ENCODE results near the gene PLA2G4F.
A peak's percentile ranks its signal among the peaks of the same experiment; 100 is the strongest.

PLA2G4F gene

GRCh38 chr15:42165106-42165505 lies 8.7 kb upstream of the PLA2G4F start:
- DNase-seq (ENCODE audit: low read depth) = peak; percentile 51

- DNase-seq (ENCODE audit: low read depth) = no peak
These were observed 7.6 kb upstream of the PLA2G4F start for GRCh38 chr15:42163947-42164550.

GRCh38 chr15:42163291-42163690 lies 6.9 kb upstream of the PLA2G4F start:
- no peak for DNase-seq (ENCODE audit: low read depth)

- no peak for DNase-seq (ENCODE audit: low read depth)
These were observed 3.7 kb upstream of the PLA2G4F start for GRCh38 chr15:42160136-42160535.

GRCh38 chr15:42159381-42160015 lies 3.1 kb upstream of the PLA2G4F start:
- DNase-seq (ENCODE audit: low read depth) = no peak

- no peak for DNase-seq (ENCODE audit: low read depth)
These were observed 2.5 kb upstream of the PLA2G4F start for GRCh38 chr15:42158941-42159340.

GRCh38 chr15:42157981-42158765 lies 1.7 kb upstream of the PLA2G4F start:
- DNase-seq (ENCODE audit: low read depth) = peak; percentile 65

- DNase-seq (ENCODE audit: low read depth) = no peak
These were observed 945 bp upstream of the PLA2G4F start for GRCh38 chr15:42157381-42157780.

GRCh38 chr15:42155546-42156242 lies 742 bp downstream of the PLA2G4F start:
- no peak for DNase-seq (ENCODE audit: low read depth)

- DNase-seq (ENCODE audit: low read depth) = no peak
These were observed 1.5 kb downstream of the PLA2G4F start for GRCh38 chr15:42154956-42155355.

- DNase-seq (ENCODE audit: low read depth) = no peak
These were observed 2.1 kb downstream of the PLA2G4F start for GRCh38 chr15:42154212-42154941.

- no peak for DNase-seq (ENCODE audit: low read depth)
These were observed 2.6 kb downstream of the PLA2G4F start for GRCh38 chr15:42153874-42154211.

GRCh38 chr15:42152921-42153698 lies 3.3 kb downstream of the PLA2G4F start:
- no peak for DNase-seq (ENCODE audit: low read depth)

GRCh38 chr15:42152196-42152920 lies 4.1 kb downstream of the PLA2G4F start:
- DNase-seq (ENCODE audit: low read depth) = peak; percentile 9

- peak; percentile 3 for DNase-seq (ENCODE audit: low read depth)
These were observed 4.7 kb downstream of the PLA2G4F start for GRCh38 chr15:42151736-42152135.

- no peak for DNase-seq (ENCODE audit: low read depth)
These were observed 5.3 kb downstream of the PLA2G4F start for GRCh38 chr15:42151141-42151561.

GRCh38 chr15:42150219-42150970 lies 6.0 kb downstream of the PLA2G4F start:
- DNase-seq (ENCODE audit: low read depth) = no peak

- DNase-seq (ENCODE audit: low read depth) = no peak
These were observed 6.8 kb downstream of the PLA2G4F start for GRCh38 chr15:42149493-42150218.

Data from EH (cell line).